A549 treated with ZK216348 at 1 μM for 4 hours (cell line): Measurements from ENCODE around the gene PTF1A. TPM values are rescaled to one million over a fixed set of nuclear protein-coding genes. Genes with fewer than 3 reads are reported as not detected.

ENCODE experiments used
- total RNA-seq: library from RNA; stranded (reverse); fragments of 200-300 nt; extraction: Qiagen RNA extraction; gene quantifications from 5 replicates; pipeline ENCODE4 v1.2.3, GENCODE V29; 2022; ENCODE audit warnings: low read depth

Gene PTF1A, protein sequence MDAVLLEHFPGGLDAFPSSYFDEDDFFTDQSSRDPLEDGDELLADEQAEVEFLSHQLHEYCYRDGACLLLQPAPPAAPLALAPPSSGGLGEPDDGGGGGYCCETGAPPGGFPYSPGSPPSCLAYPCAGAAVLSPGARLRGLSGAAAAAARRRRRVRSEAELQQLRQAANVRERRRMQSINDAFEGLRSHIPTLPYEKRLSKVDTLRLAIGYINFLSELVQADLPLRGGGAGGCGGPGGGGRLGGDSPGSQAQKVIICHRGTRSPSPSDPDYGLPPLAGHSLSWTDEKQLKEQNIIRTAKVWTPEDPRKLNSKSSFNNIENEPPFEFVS
- total RNA-seq = not detected in 5 replicates

GRCh38 chr10:23191764-23192711 is at the start of gene PTF1A:
TSS of gene PTF1A (plus strand) at chr10:23192312. CDS start at chr10:23192531, 219 bp downstream.

Other genes starting within 250 kb of the PTF1A start
- 10.4 to 17.3 TPM (median 13.9 TPM) in 5 replicates for gene MSRB2, start 96.7 kb upstream of the PTF1A start, total RNA-seq
- gene C10orf67, start 152.5 kb downstream of the PTF1A start, total RNA-seq = 0.06 TPM in 1 of 5 replicates, not detected in the others
- 2.6 to 5.1 TPM (median 3.6 TPM) in 5 replicates for gene OTUD1, start 246.8 kb downstream of the PTF1A start, total RNA-seq